Measurements from ENCODE around the gene SYNGAP1.
"Not testable (repeated sequence)": the region's sequence is repeated elsewhere in the genome, so short reads cannot be mapped to it uniquely, and the experiment has no call there.

SYNGAP1 gene

GRCh38 chr6:33483678-33484077, 63.8 kb downstream of the SYNGAP1 start:
- no peak for DNase-seq

DNA sequence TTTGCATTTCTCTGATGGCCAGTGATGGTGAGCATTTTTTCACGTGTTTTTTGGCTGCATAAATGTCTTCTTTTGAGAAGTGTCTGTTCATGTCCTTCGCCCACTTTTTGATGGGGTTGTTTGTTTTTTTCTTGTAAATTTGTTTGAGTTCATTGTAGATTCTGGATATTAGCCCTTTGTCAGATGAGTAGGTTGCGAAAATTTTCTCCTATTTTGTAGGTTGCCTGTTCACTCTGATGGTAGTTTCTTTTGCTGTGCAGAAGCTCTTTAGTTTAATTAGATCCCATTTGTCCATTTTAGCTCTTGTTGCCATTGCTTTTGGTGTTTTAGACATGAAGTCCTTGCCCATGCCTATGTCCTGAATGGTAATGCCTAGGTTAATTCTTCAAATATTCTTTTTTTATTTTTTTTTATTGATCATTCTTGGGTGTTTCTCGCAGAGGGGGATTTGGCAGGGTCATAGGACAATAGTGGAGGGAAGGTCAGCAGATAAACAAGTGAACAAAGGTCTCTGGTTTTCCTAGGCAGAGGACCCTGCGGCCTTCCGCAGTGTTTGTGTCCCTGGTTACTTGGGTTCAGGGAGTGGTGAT, 64.9 kb downstream of the SYNGAP1 start:
- not testable (repeated sequence) for DNase-seq

DNA sequence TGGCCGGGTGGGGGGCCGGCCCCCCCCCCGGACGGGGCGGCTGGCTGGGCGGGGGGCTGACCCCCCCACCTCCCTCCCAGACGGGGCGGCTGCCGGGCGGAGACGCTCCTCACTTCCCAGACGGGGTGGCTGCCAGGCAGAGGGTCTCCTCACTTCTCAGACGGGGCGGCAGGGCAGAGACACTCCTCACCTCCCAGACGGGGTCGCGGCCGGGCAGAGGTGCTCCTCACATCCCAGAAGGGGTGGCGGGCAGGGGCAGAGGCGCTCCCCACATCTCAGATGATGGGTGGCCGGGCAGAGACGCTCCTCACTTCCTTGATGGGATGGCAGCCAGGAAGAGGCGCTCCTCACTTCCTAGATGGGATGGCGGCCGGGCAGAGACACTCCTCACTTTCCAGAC, 65.8 kb downstream of the SYNGAP1 start:
- DNase-seq = not testable (repeated sequence)

DNA sequence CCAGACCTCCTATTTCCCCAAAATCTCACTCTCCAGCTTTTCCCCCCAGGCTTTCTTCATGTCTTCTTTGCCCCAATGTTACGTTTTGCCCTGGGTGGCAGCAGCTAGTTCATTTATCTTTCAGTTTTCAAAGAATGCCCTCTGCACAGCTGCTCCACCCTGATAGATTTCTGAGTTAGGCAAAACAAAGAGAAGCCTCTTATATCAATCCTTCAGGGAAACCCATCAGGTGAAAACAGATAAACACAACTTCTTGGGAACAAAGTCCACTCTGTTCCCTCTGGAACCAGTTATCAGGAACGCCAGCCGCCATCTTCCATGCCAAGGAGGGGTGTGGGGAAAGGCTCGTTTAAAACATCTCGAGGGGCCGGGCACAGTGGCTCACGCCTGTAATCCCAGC, 68.5 kb downstream of the SYNGAP1 start:
- DNase-seq = no peak

GRCh38 chr6:33490198-33490597, 70.3 kb downstream of the SYNGAP1 start:
- DNase-seq = no peak

- DNase-seq = no peak
Measured at GRCh38 chr6:33490621-33491020, 70.8 kb downstream of the SYNGAP1 start.

- no peak for DNase-seq
Measured at GRCh38 chr6:33492093-33492492, 72.2 kb downstream of the SYNGAP1 start.

- no peak for DNase-seq
Measured at GRCh38 chr6:33497157-33497556, 77.3 kb downstream of the SYNGAP1 start.

DNA sequence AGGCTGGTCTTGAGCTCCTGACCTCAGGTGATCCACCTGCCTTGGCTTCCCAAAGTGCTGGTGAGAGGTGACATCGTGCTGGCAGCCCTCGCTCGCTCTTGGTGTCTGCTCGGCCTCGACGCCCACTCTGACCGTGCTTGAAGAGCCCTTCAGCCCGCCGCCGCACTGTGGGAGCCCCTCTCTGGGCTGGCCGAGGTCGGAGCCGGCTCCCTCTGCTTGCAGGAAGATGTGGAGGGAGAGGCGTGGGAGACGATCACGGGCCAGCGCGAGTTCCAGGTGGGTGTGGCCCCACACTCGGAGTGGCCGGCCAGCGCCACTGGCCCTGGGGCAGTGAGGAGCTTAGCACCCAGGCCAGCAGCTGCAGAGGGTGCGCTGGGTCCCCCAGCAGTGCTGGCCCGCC, 82.6 kb downstream of the SYNGAP1 start:
- no peak for DNase-seq

GRCh38 chr6:33504486-33504885, 84.6 kb downstream of the SYNGAP1 start:
- DNase-seq = no peak
